ENCODE data around the gene DISC1.

DNA sequence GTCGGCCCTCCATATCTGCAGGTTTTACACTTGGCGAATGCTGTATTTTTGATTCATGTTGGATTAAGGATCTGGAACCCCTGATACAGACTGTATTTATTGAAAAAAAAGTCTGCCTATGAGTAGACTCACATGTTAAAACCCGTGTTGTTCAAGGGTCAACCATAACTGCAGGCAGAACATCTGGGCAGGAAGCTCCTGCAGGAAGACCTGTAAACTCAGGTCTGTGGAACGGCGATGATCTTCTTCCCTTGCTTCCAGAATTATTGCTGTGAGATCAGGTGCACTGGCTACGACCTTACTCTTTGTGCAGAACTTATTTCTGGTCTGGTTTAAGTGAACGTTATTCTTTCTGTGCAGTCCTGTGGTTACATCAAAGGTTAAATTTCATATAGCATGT, 96.6 kb downstream of the DISC1 start:
- TF ChIP-seq, protein P1, sequence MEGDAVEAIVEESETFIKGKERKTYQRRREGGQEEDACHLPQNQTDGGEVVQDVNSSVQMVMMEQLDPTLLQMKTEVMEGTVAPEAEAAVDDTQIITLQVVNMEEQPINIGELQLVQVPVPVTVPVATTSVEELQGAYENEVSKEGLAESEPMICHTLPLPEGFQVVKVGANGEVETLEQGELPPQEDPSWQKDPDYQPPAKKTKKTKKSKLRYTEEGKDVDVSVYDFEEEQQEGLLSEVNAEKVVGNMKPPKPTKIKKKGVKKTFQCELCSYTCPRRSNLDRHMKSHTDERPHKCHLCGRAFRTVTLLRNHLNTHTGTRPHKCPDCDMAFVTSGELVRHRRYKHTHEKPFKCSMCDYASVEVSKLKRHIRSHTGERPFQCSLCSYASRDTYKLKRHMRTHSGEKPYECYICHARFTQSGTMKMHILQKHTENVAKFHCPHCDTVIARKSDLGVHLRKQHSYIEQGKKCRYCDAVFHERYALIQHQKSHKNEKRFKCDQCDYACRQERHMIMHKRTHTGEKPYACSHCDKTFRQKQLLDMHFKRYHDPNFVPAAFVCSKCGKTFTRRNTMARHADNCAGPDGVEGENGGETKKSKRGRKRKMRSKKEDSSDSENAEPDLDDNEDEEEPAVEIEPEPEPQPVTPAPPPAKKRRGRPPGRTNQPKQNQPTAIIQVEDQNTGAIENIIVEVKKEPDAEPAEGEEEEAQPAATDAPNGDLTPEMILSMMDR (IDR thresholded peaks at IDR 0.05; ENCODE audit: low read depth, low read length) = no peak
- TF ChIP-seq EZH2phosphoT487 (IDR thresholded peaks at IDR 0.05; ENCODE audit: low read depth) = no peak
